Heart left ventricle (tissue), 16 donors: ENCODE data around the gene SLK. TPM values are rescaled to one million over a fixed set of nuclear protein-coding genes. Genes with fewer than 3 reads are reported as not detected.

Experiments
- ATAC-seq, 4 donors: fragments of 200-7000 bp; cut with Tn5 transposase; one replicate each; pipeline ENCODE4 v1.9.1; 2020 to 2022; ENCODE audit warnings: moderate library complexity in 4 of 4, mild to moderate bottlenecking in 3 of 4, moderate number of reproducible peaks in 1 of 4
- DNase-seq, 5 donors: peaks; one replicate each; pipeline ENCODE4 v3.0.0-alpha.2; 2020
- H3K27ac ChIP-seq, 12 donors: fragments of 200-600 bp; sonication (generic) in 4 of 12; one replicate each; pipeline versions ENCODE4 v1.5.0 to v1.8.0; 2016 to 2022; ENCODE audit warnings: mild to moderate bottlenecking in 2 of 12
- H3K27me3 ChIP-seq, 9 donors: fragments of 200-600 bp; sonication (generic) in 2 of 9; one replicate each; pipeline versions ENCODE4 v1.5.1 to v1.8.0; 2016 to 2022; ENCODE audit warnings: mild to moderate bottlenecking in 3 of 9
- H3K36me3 ChIP-seq, 9 donors: fragments of 200-600 bp; sonication (generic) in 2 of 9; one replicate each; pipeline versions ENCODE4 v1.5.0 to v1.8.0; 2018 to 2022; ENCODE audit warnings: mild to moderate bottlenecking in 2 of 9
- H3K4me1 ChIP-seq, 12 donors: fragments of 200-600 bp; sonication (generic) in 4 of 12; one replicate each; pipeline versions ENCODE4 v1.5.0 to v1.8.0; 2016 to 2022; ENCODE audit warnings: mild to moderate bottlenecking in 3 of 12
- H3K4me3 ChIP-seq, 12 donors: fragments of 200-600 bp; sonication (generic) in 4 of 12; one replicate each; pipeline versions ENCODE4 v1.5.0 to v1.8.0; 2017 to 2022; ENCODE audit warnings: mild to moderate bottlenecking in 9 of 12, moderate library complexity in 4 of 12
- H3K9me3 ChIP-seq, 12 donors: fragments of 200-600 bp; sonication (generic) in 4 of 12; one replicate each; pipeline versions ENCODE4 v1.5.0 to v1.8.0; 2016 to 2022; ENCODE audit warnings: mild to moderate bottlenecking in 1 of 12
- CTCF ChIP-seq, 12 donors: fragments of 200-600 bp; sonication (generic) in 4 of 12; IDR thresholded peaks; one replicate each; pipeline versions ENCODE4 v1.5.0 to v1.8.0; 2018 to 2022; ENCODE audit warnings: antibody characterized with exemption in 12 of 12, mild to moderate bottlenecking in 5 of 12
- POLR2A ChIP-seq, 2 donors: fragments of 450-650 bp; IDR thresholded peaks; one replicate each; pipeline ENCODE4 v1.6.1; 2017; ENCODE audit warnings: antibody characterized with exemption in 2 of 2, mild to moderate bottlenecking in 2 of 2, moderate library complexity in 2 of 2
- WGBS, 4 donors: extraction: QIAGEN DNeasy Blood & Tissue Kit in 2 of 4; methylation state at CpG; one replicate each; pipeline versions ENCODE4 v1.1.5 to v1.1.7; 2013 to 2018; 5-methylcytosine and 5-hydroxymethylcytosine counted together
- intact Hi-C, 10 donors: fragments of 100-400 bp; cut with DNase I; formaldehyde crosslinking; loops; one replicate each; pipeline versions ENCODE4 v1.11.1 to v1.14.2; 2022
- polyA plus RNA-seq, 2 donors: library from polyadenylated mRNA; stranded (reverse); fragments of 200-250 nt; gene quantifications; one replicate each; pipeline ENCODE4 v1.2.3, GENCODE V29; 2013
- total RNA-seq, 9 donors: library from RNA; depleted of rRNA in 2 of 9; stranded (reverse); fragments of >200 nt in 2 of 9; fragmentation: NEBNext Ultra II Directional in 3 of 9; extraction: Animal tissue kit (Norgen Biotek cat#: 25700) in 3 of 9; gene quantifications; one replicate each; pipeline versions ENCODE4 v1.1.0 to v1.2.4, GENCODE V29; 2016 to 2023
- donor health status: ischemic (EF 13 %, LVEDD 7.1; RV severe dilation, severe dysfunction).
- donor health status: healthy with polysubstance abuse.
- donor health status: DM: no; HTN: yes; CAD: no.
- donor health status: DM: no; HTN: no; CAD: no.
- donor health status: ischemic (EF 25% LVEDD 6.9; RV normal size, moderate dysfunction).
- donor health status: ischemic (EF 25% LVEDD 5.7; RV mildly dilated, moderate dysfunction).
- donor health status: healthy.
- donor health status: DM: yes; HTN: yes; CAD: no.
- donor health status: ischemic (EF 35%, LVEDD 5.7; RV mildly dilated, moderate dysfunction).
- donor health status: nonischemic (EF 11% LVEDD 7.7; RV severe dilation, severe dysfunction).
- donor health status: DM: yes; HTN: yes; CAD: no.
- donor health status: PGD.
- donor health status: ischemic (EF 29% LVEDD 5.4; RV normal size, mild dysfunction).
- donor health status: nonischemic (EF 23%, LVEDD 6.1; RV moderate dilation, normal function).

The SLK gene
- total and polyA plus RNA-seq, 11 donors: 10.0 to 57.8 (median 45.2) TPM

GRCh38 chr10:104065748-104066147 is 98.8 kb downstream of the SLK start:
- no peak for TF ChIP-seq CTCF (IDR thresholded peaks at IDR 0.05)
- H3K27ac ChIP-seq: no peak overlapping the region
- no peak for ATAC-seq
- H3K36me3 ChIP-seq: no peaks in the 10 kb centered on the region
- no peak overlapping the region for H3K4me3 ChIP-seq
- H3K9me3 ChIP-seq: no peaks in the 10 kb centered on the region
- no peaks in the 10 kb centered on the region for H3K27me3 ChIP-seq
- intact Hi-C loops: no loop called here
- 88 to 100% (median 97%) methylated on average over 1 of the region's 1 CpG for WGBS, 4 donors
- DNase-seq: no peak
- no peaks in the 10 kb centered on the region for H3K4me1 ChIP-seq

GRCh38 chr10:104066945-104067344 is 100.0 kb downstream of the SLK start:
- no peak overlapping the region for H3K27ac ChIP-seq
- H3K4me1 ChIP-seq: no peaks in the 10 kb centered on the region
- no peaks in the 10 kb centered on the region for H3K9me3 ChIP-seq
- 57 to 73% (median 64%) methylated on average over 7 of the region's 7 CpGs for WGBS, 4 donors
- H3K4me3 ChIP-seq: no peak overlapping the region
- ATAC-seq (no peak), DNase-seq (no peak)
- intact Hi-C loops: no loop called here
- TF ChIP-seq POLR2A (IDR thresholded peaks at IDR 0.05) (no peak), CTCF (IDR thresholded peaks at IDR 0.05) (no peak)
- no peaks in the 10 kb centered on the region for H3K27me3 ChIP-seq
- no peaks in the 10 kb centered on the region for H3K36me3 ChIP-seq

DNA sequence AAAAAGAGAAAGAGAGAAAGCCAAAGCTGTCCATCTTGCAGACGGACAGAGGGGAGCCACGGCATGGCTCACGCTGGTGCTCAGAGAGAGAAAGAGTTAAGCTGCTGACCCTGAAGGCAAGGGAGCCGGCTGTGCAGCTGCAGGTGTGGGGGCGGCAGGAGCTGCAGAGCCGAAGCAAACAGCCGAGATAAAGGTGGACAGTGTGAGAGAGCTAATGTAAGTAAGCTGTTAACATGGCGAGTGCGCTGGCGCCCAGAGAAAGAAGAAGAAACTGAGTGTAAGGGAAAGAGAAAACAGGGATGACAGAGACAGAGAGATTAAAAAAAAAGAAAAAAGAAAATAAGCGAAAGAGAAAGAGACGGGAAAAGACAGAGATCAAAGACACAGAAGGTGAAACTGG is 100.6 kb downstream of the SLK start:
- DNase-seq (no peak), ATAC-seq (no peak)
- Histone ChIP-seq H3K27ac (no peak overlapping the region), H3K4me3 (peak overlapping the region in 1 of 12 donors; percentile 26), H3K27me3 (no peaks in the 10 kb centered on the region), H3K9me3 (no peaks in the 10 kb centered on the region), H3K4me1 (no peaks in the 10 kb centered on the region), H3K36me3 (no peaks in the 10 kb centered on the region)
- WGBS, 4 donors: 62 to 67% (median 63%) methylated on average over 12 of the region's 12 CpGs
- TF ChIP-seq POLR2A (IDR thresholded peaks at IDR 0.05) (no peak), CTCF (IDR thresholded peaks at IDR 0.05) (no peak)
- intact Hi-C loops: no loop called here

DNA sequence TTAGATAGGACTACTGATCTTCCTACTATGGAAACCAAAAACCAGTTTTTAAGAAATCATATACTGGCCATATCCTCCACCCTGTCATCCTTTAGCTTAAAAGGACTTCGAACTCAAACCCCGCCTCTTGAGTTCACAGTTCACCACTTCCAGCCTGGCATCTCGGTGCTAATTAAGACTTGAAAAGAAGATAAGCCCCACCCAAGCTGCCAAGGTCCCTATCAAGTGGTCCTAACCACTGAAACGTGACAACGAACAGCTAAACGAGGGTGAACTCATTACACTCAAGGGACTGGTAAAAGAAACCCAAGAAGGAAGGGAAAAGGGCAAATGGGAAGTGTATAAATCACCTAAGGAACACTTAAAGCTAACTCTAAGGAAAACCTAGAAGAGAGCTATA is 102.7 kb downstream of the SLK start:
- H3K9me3 ChIP-seq: no peaks in the 10 kb centered on the region

More for the DNA sequence above, 102.7 kb downstream of the SLK start:
- WGBS, 4 donors: 62 to 70% (median 67%) methylated on average over 6 of the region's 6 CpGs
- no peaks in the 10 kb centered on the region for H3K36me3 ChIP-seq
- no peak for DNase-seq
- intact Hi-C loops: no loop called here
- no peaks in the 10 kb centered on the region for H3K4me1 ChIP-seq
- TF ChIP-seq POLR2A (IDR thresholded peaks at IDR 0.05): no peak
- TF ChIP-seq CTCF (IDR thresholded peaks at IDR 0.05): no peak
- H3K4me3 ChIP-seq: no peak overlapping the region
- ATAC-seq: no peak
- H3K27me3 ChIP-seq: no peaks in the 10 kb centered on the region
- no peak overlapping the region for H3K27ac ChIP-seq
